Endodermal cell (in vitro differentiated cells): ENCODE data around the gene SELENOS. TPM values are rescaled to one million over a fixed set of nuclear protein-coding genes. Genes with fewer than 3 reads are reported as not detected.

ENCODE experiments used
- DNase-seq: peaks from one replicate; pipeline ENCODE4 v3.0.0-alpha.2; 2017
- H3K27ac ChIP-seq: 2 replicates; pipeline ENCODE4 v1.5.1; 2013; ENCODE audit warnings: mild to moderate bottlenecking, low read depth, low read length, moderate library complexity
- H3K27me3 ChIP-seq: 2 replicates; pipeline ENCODE4 v1.6.1; 2013; ENCODE audit warnings: mild to moderate bottlenecking, low read length, moderate library complexity; ENCODE audit not compliant: insufficient read depth, control insufficient read depth, poor library complexity, severe bottlenecking
- H3K36me3 ChIP-seq: 2 replicates; pipeline ENCODE4 v1.7.0; 2013; ENCODE audit warnings: mild to moderate bottlenecking, low read length, moderate library complexity; ENCODE audit not compliant: control insufficient read depth, insufficient read depth
- H3K4me1 ChIP-seq: one replicate; pipeline ENCODE4 v1.7.0; 2013; ENCODE audit warnings: low read length; ENCODE audit not compliant: control insufficient read depth, insufficient read depth
- H3K4me3 ChIP-seq: 2 replicates; pipeline ENCODE4 v1.5.1; 2013; ENCODE audit warnings: mild to moderate bottlenecking, low read length, moderate library complexity
- H3K9ac ChIP-seq: 2 replicates; pipeline ENCODE4 v1.6.1; 2013; ENCODE audit warnings: mild to moderate bottlenecking, low read length, moderate library complexity; ENCODE audit not compliant: poor library complexity, severe bottlenecking; ENCODE audit errors: extremely low read depth
- H3K9me3 ChIP-seq: 2 replicates; pipeline ENCODE4 v1.6.1; 2013; ENCODE audit warnings: mild to moderate bottlenecking, low read length, moderate library complexity; ENCODE audit not compliant: control insufficient read depth
- H3K27ac Mint-ChIP-seq: 2 replicates; pipeline ENCODE4 v1.8.0; 2020; ENCODE audit warnings: mixed read lengths
- H3K27me3 Mint-ChIP-seq: 2 replicates; pipeline ENCODE4 v1.8.0; 2021; ENCODE audit warnings: mild to moderate bottlenecking, mixed read lengths; ENCODE audit not compliant: insufficient read depth
- H3K36me3 Mint-ChIP-seq: 2 replicates; pipeline ENCODE4 v1.8.0; 2020; ENCODE audit warnings: low read depth, mixed read lengths
- H3K4me1 Mint-ChIP-seq: 2 replicates; pipeline ENCODE4 v1.8.0; 2020; ENCODE audit warnings: mixed read lengths
- H3K4me3 Mint-ChIP-seq: 2 replicates; pipeline ENCODE4 v1.8.0; 2020; ENCODE audit warnings: mild to moderate bottlenecking, moderate library complexity, mixed read lengths
- H3K9me3 Mint-ChIP-seq: 2 replicates; pipeline ENCODE4 v1.8.0; 2020; ENCODE audit warnings: mild to moderate bottlenecking, mixed read lengths
- CTCF ChIP-seq: fragments of 200-600 bp; sonication (generic); conservative IDR thresholded peaks from 2 replicates; pipeline ENCODE4 v1.5.0; 2021; ENCODE audit warnings: antibody characterized with exemption, mild to moderate bottlenecking
- whole genome bisulfite sequencing, 2 experiments: methylation state at CpG; one replicate each; pipeline versions ENCODE4 v1.1.5 to v1.1.7; 2013; ENCODE audit warnings: missing lambda C conversion rate in 2 of 2, mixed read lengths in 1 of 2; ENCODE audit not compliant: insufficient coverage in 1 of 2, insufficient read length in 1 of 2; 5-methylcytosine and 5-hydroxymethylcytosine counted together
- total RNA-seq, 2 donors: library from RNA; stranded (reverse); fragmentation: NEBNext Ultra II Directional in 1 of 2; extraction: Animal tissue kit (Norgen Biotek cat#: 25700) in 1 of 2; gene quantifications; 2 replicates in 1 of 2; 3 replicates in 1 of 2; pipeline ENCODE4 v1.2.1, GENCODE V29; 2021

Gene SELENOS
- total RNA-seq, 2 donors from 2014 or later, result 56.1 to 60.5 TPM

DNA sequence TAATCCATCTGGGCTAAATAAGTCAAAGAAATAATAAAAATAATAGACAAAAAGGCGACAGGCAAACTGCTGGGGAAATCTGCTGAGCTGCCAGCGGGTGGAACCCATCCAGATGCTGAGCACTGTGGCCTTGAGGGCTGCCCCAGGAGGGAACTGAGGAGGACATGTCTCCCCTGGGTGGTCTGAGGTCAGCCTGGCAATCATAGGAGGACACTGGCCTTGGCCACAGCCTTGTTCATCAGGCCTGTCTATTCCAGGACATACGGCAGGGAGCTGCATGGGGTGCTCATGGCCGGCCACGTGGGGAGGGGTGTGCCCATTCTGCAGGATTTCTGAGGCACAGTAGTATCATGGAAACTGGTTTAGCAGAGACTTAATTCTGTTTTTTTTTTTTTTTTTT is 39.2 kb upstream of the SELENOS start:
- TF ChIP-seq CTCF, result no peak
- WGBS, 2 experiments, result 85 to 89% methylated on average over 4 to 5 of the region's 5 CpGs
- Mint-ChIP-seq H3K4me1 (no peaks in the 10 kb centered on the region), H3K4me3 (no peak overlapping the region), H3K27me3 (peaks cover 5% of the 10 kb centered on the region), H3K27ac (no peak overlapping the region), H3K36me3 (peaks cover 2% of the 10 kb centered on the region), H3K9me3 (no peaks in the 10 kb centered on the region)
- H3K27ac ChIP-seq, result no peak overlapping the region
- no peaks in the 10 kb centered on the region for H3K4me1 ChIP-seq
- no peaks in the 10 kb centered on the region for H3K27me3 ChIP-seq
- H3K4me3 ChIP-seq, result no peak overlapping the region
- DNase-seq, result no peak
- no peaks in the 10 kb centered on the region for H3K36me3 ChIP-seq
- no peaks in the 10 kb centered on the region for H3K9me3 ChIP-seq
- H3K9ac ChIP-seq, result no peak overlapping the region

DNA sequence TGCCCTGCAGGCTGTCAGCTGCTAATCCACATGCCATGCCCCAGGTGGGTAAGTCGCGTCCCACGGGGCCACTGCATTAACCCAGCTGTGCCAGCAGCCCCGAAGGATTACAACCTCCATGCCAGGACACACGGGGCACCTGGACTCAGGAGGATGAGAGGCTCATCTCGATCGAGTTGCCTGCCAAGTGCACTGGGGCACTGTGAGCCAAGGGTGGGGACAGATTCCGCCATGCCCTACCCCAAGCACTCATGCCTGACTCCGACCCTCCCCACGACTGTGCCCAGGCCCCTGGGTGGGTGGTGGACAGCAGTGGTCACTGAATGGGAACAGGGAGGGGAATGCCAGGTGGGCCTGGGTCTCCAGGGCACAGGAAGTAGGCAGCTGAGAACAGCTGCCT is 38.5 kb upstream of the SELENOS start:
- Mint-ChIP-seq H3K4me1 (no peaks in the 10 kb centered on the region), H3K27me3 (peaks cover 5% of the 10 kb centered on the region), H3K9me3 (no peaks in the 10 kb centered on the region), H3K27ac (no peak overlapping the region), H3K36me3 (peaks cover 2% of the 10 kb centered on the region), H3K4me3 (no peak overlapping the region)
- Histone ChIP-seq H3K27me3 (no peaks in the 10 kb centered on the region), H3K36me3 (no peaks in the 10 kb centered on the region), H3K4me3 (no peak overlapping the region), H3K9me3 (no peaks in the 10 kb centered on the region), H3K27ac (no peak overlapping the region), H3K4me1 (no peaks in the 10 kb centered on the region), H3K9ac (no peak overlapping the region)
- 91 to 94% methylated on average over 5 to 10 of the region's 10 CpGs for WGBS, 2 experiments
- TF ChIP-seq CTCF, result no peak
- DNase-seq, result no peak

- Mint-ChIP-seq H3K27ac (no peak overlapping the region), H3K9me3 (no peaks in the 10 kb centered on the region), H3K36me3 (peaks cover 2% of the 10 kb centered on the region), H3K27me3 (peaks cover 2% of the 10 kb centered on the region), H3K4me3 (no peak overlapping the region), H3K4me1 (no peaks in the 10 kb centered on the region)
- 89 to 97% methylated on average over 12 to 19 of the region's 19 CpGs for WGBS, 2 experiments
- TF ChIP-seq CTCF, result no peak
- Histone ChIP-seq H3K27me3 (no peaks in the 10 kb centered on the region), H3K9ac (no peak overlapping the region), H3K4me3 (no peak overlapping the region), H3K9me3 (no peaks in the 10 kb centered on the region), H3K36me3 (no peaks in the 10 kb centered on the region), H3K4me1 (no peaks in the 10 kb centered on the region), H3K27ac (no peak overlapping the region)
- DNase-seq, result no peak
These were observed 37.2 kb upstream of the SELENOS start for GRCh38 chr15:101314336-101315125.
